Renal cortex interstitium (tissue), 3 donors: ENCODE results near the gene CEP55. TPM values are rescaled to one million over a fixed set of nuclear protein-coding genes. Genes with fewer than 3 reads are reported as not detected.

Source experiments
- polyA plus RNA-seq, 3 donors: library from polyadenylated mRNA; unstranded; fragments of 120-200 nt; gene quantifications; one replicate each; pipeline ENCODE4 v1.2.1, GENCODE V29; 2013; ENCODE audit not compliant: insufficient read length in 3 of 3

CEP55 gene
- polyA plus RNA-seq, 3 donors = 12.2 to 18.2 (median 16.9) TPM

Other genes with a start within 250 kb of the CEP55 start
- gene MYOF, start 14.3 kb upstream of the CEP55 start, polyA plus RNA-seq = 10 to 100 TPM; 22.6 to 30.3 (median 29.4) TPM
- not detected for gene FFAR4, start 70.1 kb downstream of the CEP55 start, polyA plus RNA-seq
- under 1 TPM; 0.61 to 0.98 (median 0.93) TPM for gene RBP4, start 104.6 kb downstream of the CEP55 start, polyA plus RNA-seq
- gene PDE6C, start 115.9 kb downstream of the CEP55 start, polyA plus RNA-seq = 1 to 10 TPM in 1 of 3 donors, under 1 TPM in 2; 0.40 to 1.1 (median 0.69) TPM
- 10 to 100 TPM; 30.0 to 40.4 (median 35.9) TPM for gene FRA10AC1, start 206.0 kb downstream of the CEP55 start, polyA plus RNA-seq